A673 (cell line): ENCODE results near the gene RIPK1. TPM values are rescaled to one million over a fixed set of nuclear protein-coding genes. Genes with fewer than 3 reads are reported as not detected.

Experiments used
- BruUV-seq: library from RNA; stranded (reverse); fragments of 400-500 nt; replicated peaks from 2 replicates; lab custom pipeline; 2021; lab: Mats Ljungman, UMichigan
- CTCF ChIA-PET: fragments of 300-600 bp; sonication (Branson Sonifier 250); formaldehyde crosslinking; loops from one replicate; lab custom pipeline; 2022; ENCODE audit warnings: antibody characterized with exemption; lab: Charles Lee
- POLR2A ChIA-PET: fragments of 300-600 bp; sonication (Branson Sonifier 250); formaldehyde crosslinking; loops from one replicate; lab custom pipeline; 2022; ENCODE audit warnings: antibody characterized with exemption; ENCODE audit not compliant: low non-redundant PET; lab: Charles Lee
- DNase-seq: peaks from one replicate; pipeline ENCODE4 v3.0.0-alpha.2; 2015; ENCODE audit warnings: low spot score
- H3K27ac ChIP-seq: fragments of 200-600 bp; sonication (generic); 2 replicates; pipeline ENCODE4 v1.5.1; 2016; ENCODE audit warnings: mixed run types, low read depth, mild to moderate bottlenecking, mixed read lengths, antibody characterized with exemption, low read length; ENCODE audit not compliant: poor library complexity, severe bottlenecking
- H3K27me3 ChIP-seq: fragments of 200-600 bp; sonication (generic); replicated peaks from 2 replicates; pipeline ENCODE4 v1.6.1; 2017; ENCODE audit warnings: mixed run types, low read depth, mild to moderate bottlenecking, mixed read lengths, antibody characterized with exemption, low read length; ENCODE audit not compliant: insufficient read depth, poor library complexity
- H3K36me3 ChIP-seq: fragments of 200-600 bp; sonication (generic); 2 replicates; pipeline ENCODE4 v1.6.1; 2016; ENCODE audit warnings: mixed run types, mild to moderate bottlenecking, mixed read lengths, antibody characterized with exemption, low read length; ENCODE audit not compliant: insufficient read depth, poor library complexity, severe bottlenecking
- H3K4me1 ChIP-seq: fragments of 200-600 bp; sonication (generic); 2 replicates; pipeline ENCODE4 v1.6.1; 2017; ENCODE audit warnings: mixed run types, mild to moderate bottlenecking, mixed read lengths, antibody characterized with exemption, low read length; ENCODE audit not compliant: insufficient read depth, poor library complexity, severe bottlenecking
- H3K4me3 ChIP-seq: fragments of 200-600 bp; sonication (generic); 2 replicates; pipeline ENCODE4 v1.5.1; 2016; ENCODE audit warnings: low read depth, mixed run types, mild to moderate bottlenecking, mixed read lengths, low read length; ENCODE audit not compliant: poor library complexity, severe bottlenecking
- H3K9me3 ChIP-seq: fragments of 200-600 bp; sonication (generic); 2 replicates; pipeline ENCODE4 v1.6.1; 2016; ENCODE audit warnings: mixed run types, low read depth, mild to moderate bottlenecking, mixed read lengths, antibody characterized with exemption, low read length; ENCODE audit not compliant: poor library complexity, severe bottlenecking
- EZH2 ChIP-seq: fragments of 200-600 bp; sonication (generic); IDR thresholded peaks from 2 replicates; pipeline ENCODE4 v1.6.1; 2017; ENCODE audit warnings: borderline replicate concordance, low read depth, mild to moderate bottlenecking, mixed read lengths, antibody characterized with exemption, low read length; ENCODE audit not compliant: poor library complexity, severe bottlenecking
- intact Hi-C: fragments of 100-400 bp; cut with micrococcal nuclease; formaldehyde crosslinking; loops from one replicate; pipeline ENCODE4 v1.10.0; 2022; ENCODE audit not compliant: unreplicated experiment
- total RNA-seq: library from RNA; stranded (reverse); gene quantifications from 2 replicates; pipeline ENCODE4 v1.2.3, GENCODE V29; 2021
- TF ChIP-seq, protein P1 (sequence below): fragments of 300-800, 200-600 bp; sonication (generic); conservative IDR thresholded peaks from 2 replicates; pipeline ENCODE4 v1.5.1; 2017; ENCODE audit warnings: low read depth, mild to moderate bottlenecking, antibody characterized with exemption, low read length, moderate library complexity, mixed read lengths

The RIPK1 gene
- total RNA-seq, 1 experiment from 2014 or later: 15.0 TPM

DNA sequence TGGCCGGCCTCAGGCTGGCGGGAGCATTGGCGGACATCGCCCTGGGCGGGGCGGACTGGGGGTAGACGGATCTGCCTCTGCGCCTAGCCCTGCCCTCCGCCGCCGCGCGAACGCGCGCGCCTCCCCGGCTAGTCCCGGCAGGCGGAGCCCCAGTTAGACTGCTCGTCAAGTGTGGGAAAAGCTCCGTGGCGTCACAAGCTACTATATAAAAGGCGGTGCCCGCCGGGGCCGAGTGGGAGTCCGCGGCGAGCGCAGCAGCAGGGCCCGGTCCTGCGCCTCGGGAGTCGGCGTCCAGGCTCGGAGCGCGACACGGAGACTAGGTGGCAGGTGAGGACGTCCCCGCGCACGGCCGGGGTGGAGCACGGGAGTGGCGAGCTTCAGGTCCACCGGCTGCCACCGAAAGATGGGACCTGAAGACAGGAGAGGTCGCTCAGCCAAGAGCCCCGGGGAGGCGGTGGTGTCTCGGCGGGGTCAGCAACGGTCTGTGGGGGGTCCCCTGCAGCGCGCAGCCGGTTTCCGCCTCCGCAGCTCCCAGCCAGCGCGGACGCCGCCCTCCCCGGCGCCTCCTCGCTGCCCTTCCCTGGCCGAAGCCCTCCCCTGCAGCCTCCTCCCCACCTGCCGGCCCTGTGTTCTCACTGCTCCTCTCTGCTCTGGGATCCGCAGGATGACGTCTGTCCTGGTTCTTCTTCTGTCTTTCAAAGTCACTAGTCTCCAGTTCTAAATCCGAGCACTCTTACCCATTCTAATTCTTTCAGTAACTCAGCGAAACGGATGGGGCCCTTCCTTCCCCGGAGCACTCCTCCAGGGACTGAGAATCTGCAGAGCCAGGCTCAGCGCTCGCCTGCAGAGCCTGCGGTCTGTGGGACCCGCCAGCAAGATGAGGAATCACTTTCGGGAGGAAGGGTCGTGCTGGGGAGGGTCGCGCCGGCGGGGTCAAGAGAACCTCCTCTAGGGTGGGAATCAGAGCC lies 4.3 kb upstream of the RIPK1 start:
- ChIA-PET POLR2A (no interaction called here), CTCF (interaction anchor here (0.6 kb wide), 1 partner anchor 187 kb away, joined by 6 read pairs; no protein-coding TSS in a partner anchor)
- peak; percentile 79 for DNase-seq
- Histone ChIP-seq H3K4me1 (no peaks in the 10 kb centered on the region), H3K27ac (no peak overlapping the region), H3K36me3 (no peaks in the 10 kb centered on the region), H3K27me3 (no peaks in the 10 kb centered on the region), H3K4me3 (peak overlapping the region; percentile 40), H3K9me3 (peaks cover 4% of the 10 kb centered on the region)
- BruUV-seq: no TSS peak
- intact Hi-C loops: no loop called here
- TF ChIP-seq EZH2: no peak

DNA sequence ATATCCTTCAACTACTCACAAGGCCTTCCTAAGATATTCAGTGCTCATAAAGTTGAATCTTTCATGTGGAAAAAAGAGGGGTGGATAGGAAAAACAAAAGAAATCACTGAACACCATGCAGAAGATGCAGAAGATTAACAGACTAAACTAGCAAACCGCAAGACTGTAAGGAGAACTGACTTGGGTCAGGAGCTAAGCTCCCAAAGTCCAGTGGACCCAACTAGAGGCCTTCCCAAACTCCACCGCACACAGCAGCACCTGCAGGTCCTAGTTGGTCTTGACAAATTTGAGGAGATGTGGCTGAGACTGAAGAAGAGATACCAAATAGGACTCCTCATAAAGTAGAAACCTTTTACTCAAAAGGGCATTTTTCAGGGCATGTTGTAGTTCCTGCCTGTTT lies 3.3 kb downstream of the RIPK1 start:
- no peaks in the 10 kb centered on the region for H3K27me3 ChIP-seq
- BruUV-seq: no TSS peak
- peaks cover 21% of the 10 kb centered on the region for H3K4me1 ChIP-seq
- no peak for DNase-seq
- H3K36me3 ChIP-seq: no peaks in the 10 kb centered on the region
- H3K27ac ChIP-seq: no peak overlapping the region
- ChIA-PET CTCF (no interaction called here), POLR2A (no interaction called here)
- no peaks in the 10 kb centered on the region for H3K9me3 ChIP-seq
- H3K4me3 ChIP-seq: no peak overlapping the region
- intact Hi-C loops: no loop called here
- no peak for TF ChIP-seq EZH2
- TF ChIP-seq, protein P1, sequence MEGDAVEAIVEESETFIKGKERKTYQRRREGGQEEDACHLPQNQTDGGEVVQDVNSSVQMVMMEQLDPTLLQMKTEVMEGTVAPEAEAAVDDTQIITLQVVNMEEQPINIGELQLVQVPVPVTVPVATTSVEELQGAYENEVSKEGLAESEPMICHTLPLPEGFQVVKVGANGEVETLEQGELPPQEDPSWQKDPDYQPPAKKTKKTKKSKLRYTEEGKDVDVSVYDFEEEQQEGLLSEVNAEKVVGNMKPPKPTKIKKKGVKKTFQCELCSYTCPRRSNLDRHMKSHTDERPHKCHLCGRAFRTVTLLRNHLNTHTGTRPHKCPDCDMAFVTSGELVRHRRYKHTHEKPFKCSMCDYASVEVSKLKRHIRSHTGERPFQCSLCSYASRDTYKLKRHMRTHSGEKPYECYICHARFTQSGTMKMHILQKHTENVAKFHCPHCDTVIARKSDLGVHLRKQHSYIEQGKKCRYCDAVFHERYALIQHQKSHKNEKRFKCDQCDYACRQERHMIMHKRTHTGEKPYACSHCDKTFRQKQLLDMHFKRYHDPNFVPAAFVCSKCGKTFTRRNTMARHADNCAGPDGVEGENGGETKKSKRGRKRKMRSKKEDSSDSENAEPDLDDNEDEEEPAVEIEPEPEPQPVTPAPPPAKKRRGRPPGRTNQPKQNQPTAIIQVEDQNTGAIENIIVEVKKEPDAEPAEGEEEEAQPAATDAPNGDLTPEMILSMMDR: no peak

DNA sequence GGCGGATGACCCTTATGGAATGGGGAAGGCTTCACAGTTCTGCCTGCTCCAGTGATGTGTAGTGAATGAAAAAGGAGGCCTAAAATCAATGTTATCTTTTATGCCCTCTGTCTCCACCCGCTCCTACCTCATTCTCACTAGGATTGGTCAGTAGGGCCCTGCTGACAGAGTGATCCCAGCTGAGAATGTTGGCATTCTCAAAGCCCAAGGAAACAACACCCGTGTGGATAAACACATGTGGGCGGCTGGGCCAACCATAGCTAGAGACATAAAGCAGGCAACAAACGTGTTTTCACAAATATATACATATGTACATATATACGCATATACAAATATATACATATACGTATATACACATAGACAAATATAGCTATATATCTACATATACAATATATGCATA lies 4.5 kb downstream of the RIPK1 start:
- Histone ChIP-seq H3K27me3 (no peaks in the 10 kb centered on the region), H3K27ac (no peak overlapping the region), H3K4me3 (no peak overlapping the region), H3K9me3 (no peaks in the 10 kb centered on the region), H3K36me3 (peaks cover 3% of the 10 kb centered on the region), H3K4me1 (peaks cover 21% of the 10 kb centered on the region)
- ChIA-PET CTCF (no interaction called here), POLR2A (no interaction called here)
- BruUV-seq: no TSS peak
- TF ChIP-seq, protein P1: no peak
- no peak for TF ChIP-seq EZH2
- intact Hi-C loops: no loop called here
- DNase-seq: no peak
